Inflammatory macrophage treated with lipopolysaccharide for 4 hours (primary cell): Measurements from ENCODE around the gene MAPK10.
"Not testable (repeated sequence)": the region's sequence is repeated elsewhere in the genome, so short reads cannot be mapped to it uniquely, and the experiment has no call there.

ENCODE experiments used
- DNase-seq: peaks from one replicate; pipeline ENCODE4 v3.0.0-alpha.2; 2020

MAPK10 gene

DNA sequence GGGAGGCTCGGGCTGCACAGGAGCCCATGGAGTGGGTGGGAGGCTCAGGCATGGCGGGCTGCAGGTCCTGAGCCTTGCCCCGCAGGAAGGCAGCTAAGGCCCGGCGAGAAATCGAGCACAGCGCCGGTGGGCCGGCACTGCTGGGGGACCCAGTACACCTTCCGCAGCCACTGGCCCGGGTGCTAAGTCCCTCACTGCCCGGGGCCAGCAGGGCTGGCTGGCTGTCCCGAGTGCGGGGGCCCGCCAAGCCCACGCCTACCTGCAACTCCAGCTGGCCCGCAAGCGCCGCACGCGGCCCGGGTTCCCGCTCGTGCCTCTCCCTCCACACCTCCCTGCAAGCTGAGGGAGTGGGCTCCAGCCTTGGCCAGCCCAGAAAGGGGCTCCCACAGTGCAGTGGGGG, 338.2 kb downstream of the MAPK10 start:
- not testable (repeated sequence) for DNase-seq

DNA sequence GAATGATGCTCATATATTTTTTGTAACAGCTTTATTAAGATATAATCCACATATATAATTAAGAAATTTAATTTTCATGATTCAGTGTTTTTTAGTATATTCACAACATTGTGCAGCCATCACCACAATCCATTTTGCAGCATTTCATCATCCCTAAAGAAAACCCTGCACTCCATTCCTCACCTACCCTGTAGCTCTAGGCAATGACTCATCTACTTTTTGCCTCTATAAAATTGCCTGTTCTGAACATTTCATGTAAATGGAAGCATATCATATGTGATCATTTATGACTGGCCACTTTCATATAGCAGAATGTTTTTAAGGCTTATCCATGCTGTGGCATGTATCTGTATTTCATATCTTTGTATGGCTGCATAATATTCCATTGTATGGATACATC, 339.9 kb downstream of the MAPK10 start:
- DNase-seq: no peak

DNA sequence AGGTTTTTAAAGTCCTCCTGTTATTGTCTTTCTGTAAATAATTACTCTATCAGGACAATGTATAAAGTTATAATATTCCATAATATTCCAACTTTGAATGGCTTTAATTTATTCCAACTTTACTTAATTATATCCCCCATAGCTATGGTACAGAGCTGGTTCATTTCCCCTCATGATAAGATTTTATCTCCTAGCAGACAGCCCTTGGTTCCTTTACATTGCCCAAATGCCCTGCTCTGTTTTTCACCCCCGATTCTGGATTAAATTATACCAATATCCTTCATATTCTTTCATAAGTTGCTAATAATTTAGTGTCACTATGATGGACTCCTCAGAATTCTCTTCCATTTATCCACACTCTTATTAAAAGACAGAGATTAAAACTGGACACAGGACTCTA, 340.5 kb downstream of the MAPK10 start:
- no peak for DNase-seq

DNA sequence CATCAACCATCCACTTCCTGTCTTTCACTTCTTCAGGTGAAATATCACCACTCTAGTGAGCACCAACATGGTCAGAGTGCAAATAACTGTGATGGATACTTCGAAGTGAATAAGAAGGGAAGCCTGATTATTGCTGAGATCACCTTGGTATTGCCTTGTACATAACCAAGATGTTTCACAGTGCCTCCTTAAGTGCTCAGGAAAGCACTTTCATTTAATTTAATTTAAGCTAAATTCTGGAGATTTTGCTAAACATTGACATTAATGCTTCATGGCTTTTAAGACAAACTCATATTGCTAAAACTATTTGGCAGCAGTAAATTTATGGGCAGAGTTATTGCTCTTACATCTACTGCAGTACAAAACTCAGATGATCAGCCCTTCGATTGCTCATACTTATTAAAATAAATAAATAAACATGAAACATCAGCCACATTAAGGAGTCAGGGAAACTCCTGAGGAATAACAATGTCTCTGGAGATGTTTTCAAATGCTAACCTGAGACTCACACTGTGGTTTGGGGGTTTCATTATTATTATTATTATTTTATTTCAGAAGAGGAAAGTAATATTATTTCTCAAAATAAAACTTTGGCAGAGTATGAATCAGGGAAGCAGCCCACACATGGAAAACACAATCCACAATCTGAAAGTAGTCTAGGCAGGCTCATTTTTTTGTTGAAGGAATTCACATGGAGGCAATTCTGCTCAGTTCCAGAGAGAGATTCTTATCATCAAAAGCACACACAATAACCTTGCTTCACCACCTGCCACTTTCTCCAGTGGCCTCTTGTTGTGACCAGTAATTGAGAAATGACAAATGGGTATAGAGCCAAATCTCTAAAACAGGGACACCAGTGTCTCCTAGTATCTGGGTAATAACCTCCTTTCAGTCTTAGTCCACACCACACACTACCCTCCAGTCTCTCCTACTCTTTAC, 344.2 kb downstream of the MAPK10 start:
- no peak for DNase-seq

DNA sequence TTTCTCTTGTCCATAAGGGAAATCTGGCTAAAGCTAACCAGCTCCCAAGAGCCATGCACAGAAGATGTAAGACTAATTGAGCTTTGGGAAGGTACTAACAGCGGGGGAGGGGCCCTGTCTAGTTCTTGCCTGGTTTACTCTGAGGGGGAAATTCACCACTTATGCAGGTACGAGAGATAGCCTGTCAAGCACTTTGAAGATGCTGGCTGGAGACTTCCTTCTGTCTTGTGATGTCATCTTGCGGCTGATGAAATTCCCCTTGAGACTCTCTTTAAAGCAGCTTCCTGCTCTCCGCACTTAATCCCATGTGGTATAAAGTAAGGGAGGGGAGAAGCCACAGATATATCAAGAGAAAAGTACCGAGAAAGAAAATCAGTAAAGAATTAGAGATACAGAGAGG, 345.3 kb downstream of the MAPK10 start:
- no peak for DNase-seq

DNA sequence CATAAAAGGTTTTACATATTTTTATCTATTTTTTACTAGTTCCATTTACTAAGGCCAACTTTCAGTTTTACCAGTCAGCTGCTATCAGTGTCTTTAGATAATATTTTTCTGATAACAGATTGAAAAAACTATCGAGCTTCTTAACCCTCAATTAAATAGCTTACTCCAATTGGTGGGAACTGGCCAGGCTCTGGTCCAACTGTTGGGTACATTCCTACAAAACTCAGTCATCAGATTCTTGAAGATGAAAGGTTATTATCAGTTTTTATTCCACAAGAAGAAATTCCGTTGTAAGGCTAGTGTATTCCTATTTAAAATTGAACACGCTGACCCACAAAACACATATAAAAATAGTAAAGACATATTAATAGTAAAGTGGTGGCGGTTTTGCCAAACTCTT, 346.2 kb downstream of the MAPK10 start:
- DNase-seq: no peak

DNA sequence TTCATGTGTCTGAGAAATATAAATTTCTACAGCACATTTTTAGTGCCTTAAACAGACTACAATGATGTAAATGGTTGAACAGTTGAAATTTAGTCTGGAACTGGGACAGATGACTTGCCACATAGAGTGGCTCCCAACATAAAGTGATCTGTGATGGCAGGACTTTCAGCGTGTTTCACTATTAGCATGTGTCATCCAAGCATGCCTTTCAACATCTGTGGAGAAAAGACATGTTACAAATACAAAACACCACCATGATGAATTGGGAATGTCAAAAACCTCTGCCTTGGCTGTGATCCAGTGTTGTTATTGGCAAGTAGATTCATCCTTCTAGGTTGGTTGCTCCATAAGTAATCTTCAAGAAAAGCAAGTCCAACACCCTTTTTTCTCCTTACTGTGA, 348.7 kb downstream of the MAPK10 start:
- no peak for DNase-seq

DNA sequence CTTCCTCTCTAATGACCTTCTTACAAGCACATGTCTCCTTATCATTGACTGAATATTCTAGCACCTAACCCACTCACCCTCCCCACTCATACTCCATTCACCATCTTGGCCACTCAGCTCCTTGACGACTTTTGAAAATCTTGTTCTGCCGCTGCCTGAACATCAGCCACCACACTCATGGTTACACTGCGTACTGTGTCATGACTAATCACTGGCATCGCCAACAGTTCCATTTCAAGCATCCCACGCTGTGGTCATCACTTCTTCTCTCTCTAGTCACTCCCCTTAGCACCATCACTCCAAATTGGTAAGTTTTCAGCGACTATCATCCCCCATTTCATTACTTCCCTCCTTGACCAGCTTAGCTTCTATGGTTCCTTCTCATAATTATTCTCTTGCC, 352.8 kb downstream of the MAPK10 start:
- DNase-seq: no peak

DNA sequence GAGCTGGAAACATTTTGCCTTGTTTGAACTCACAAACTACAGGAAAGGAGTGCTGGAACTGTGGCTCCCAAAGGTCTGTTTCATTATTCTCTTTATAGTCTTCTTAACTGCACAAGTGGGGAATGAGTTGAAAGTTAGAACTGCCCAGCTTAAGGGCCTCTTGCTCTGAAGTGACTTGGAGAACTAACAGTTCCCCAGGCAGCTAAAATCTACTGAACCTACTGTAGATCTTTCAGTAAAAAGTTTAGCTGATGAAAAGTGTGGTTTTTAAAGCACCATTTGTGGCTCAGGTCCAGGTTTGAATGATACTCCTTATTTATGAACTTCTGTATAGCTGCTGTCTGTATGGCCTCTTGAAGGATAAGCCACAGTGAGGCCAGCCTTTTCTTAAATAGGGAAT, 353.8 kb downstream of the MAPK10 start:
- no peak for DNase-seq

DNA sequence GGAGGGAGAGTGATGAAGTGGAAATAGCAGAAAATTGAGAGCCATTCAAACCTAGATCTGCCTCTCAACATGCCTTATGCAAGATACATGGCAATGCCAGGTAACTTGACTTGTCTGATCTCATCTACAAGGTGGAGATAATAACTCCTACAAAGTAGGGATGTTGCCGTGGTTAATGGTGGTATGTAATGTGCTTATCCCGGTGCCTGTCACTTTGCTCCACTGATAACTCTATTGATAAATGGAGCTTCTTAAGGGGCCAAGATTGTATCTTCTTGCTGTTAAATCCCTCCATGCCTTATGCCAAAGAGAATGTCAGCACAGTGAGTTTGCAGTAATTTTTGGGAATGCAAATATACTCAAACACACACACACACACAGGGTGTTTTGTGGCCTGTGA, 355.8 kb downstream of the MAPK10 start:
- no peak for DNase-seq

DNA sequence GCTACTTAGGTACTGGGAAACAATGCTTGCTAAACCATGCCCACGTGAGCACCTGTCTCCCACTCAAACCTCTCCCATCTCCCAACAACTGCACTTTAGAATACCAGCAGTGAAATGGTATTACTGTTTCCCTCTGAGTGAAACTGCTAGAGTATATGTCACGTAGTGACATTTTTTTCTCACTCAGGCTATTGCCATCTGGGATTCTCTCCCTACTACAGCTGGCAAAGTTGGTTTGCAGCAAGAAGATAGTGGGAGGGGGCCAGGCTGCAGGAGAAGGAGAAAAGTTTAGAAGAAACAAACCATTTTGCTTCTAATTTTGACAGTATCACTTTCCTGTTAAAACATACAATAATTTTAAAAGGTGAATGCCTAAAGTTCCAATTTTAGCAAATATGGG, 358.3 kb downstream of the MAPK10 start:
- DNase-seq: no peak

DNA sequence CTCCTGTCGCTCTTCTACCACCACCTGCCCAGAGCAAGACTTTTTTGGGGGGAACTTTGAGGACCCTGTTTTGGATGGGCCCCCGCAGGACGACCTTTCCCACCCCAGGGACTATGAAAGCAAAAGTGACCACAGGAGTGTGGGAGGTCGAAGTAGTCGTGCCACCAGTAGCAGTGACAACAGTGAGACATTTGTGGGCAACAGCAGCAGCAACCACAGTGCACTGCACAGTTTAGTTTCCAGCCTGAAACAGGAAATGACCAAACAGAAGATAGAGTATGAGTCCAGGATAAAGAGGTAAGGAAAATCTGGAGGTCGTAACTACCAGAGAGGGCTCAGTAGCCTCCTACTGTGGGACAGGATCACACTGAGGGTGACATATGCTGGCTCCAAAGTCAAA, 364.5 kb downstream of the MAPK10 start:
- DNase-seq: no peak

DNA sequence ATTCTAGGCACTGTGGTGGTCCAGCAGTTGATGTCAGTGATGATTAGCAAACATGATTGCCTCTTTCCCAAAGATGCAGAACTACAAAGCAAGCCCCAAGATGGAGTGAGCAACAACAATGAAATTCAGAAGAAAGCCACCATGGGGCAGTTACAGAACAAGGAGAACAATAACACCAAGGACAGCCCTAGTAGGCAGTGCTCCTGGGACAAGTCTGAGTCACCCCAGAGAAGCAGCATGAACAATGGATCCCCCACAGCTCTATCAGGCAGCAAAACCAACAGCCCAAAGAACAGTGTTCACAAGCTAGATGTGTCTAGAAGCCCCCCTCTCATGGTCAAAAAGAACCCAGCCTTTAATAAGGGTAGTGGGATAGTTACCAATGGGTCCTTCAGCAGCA, 365.3 kb downstream of the MAPK10 start:
- no peak for DNase-seq

DNA sequence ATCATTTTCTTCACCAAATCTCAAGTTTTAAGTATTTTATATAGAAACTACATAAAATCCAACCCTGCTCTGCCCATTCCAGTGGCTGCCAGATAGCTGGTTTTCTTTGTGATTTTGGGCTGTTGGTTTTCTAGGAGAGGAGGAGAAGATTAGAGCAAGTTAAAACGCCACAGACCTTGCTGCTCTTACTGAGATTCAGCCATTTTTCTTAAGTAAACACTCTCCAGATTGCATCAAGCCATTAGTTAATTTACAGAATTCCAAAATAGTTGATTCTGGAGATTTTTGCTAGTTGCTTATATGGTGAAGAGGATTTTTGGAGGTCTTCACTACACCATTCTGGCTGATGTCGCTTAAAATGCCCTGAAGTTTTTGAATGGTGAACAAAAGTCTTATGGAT, 366.2 kb downstream of the MAPK10 start:
- DNase-seq: no peak

DNA sequence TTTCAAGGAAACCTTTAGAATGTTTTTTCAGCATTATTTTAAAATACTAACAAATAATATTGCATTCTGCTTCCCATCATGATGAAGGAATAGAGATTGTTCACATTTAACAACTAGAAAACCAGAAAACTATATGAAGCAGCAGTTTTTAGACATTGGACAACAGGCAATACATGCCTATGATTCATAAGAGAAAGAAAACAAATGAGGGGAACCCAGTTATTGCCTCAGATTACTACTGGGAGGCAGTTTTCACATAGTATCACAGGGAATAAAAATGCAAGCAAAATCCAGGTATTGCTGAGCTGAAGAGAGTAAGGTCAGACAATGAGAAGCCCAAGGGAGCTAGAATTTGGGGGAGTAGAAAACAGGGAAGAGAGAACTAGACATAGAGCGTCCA, 373.6 kb downstream of the MAPK10 start:
- no peak for DNase-seq

DNA sequence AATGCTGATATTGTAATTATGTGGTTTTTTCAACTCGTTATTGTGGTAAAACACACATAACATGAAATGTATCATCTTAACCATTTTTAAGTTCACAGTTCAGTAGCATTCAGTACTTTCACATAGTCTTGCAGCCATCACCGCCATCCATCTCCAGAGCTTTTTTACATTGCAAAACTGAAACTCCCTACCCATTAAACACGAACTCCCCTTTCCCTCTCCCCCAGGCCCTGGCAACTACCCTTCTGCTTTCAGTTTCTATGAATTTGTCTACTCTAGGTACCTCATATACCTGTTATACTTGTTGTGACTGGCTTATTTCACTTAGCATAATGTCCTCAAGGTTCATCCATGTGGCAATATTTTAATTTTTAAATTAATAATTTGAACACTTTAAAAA, 380.6 kb downstream of the MAPK10 start:
- DNase-seq: no peak

DNA sequence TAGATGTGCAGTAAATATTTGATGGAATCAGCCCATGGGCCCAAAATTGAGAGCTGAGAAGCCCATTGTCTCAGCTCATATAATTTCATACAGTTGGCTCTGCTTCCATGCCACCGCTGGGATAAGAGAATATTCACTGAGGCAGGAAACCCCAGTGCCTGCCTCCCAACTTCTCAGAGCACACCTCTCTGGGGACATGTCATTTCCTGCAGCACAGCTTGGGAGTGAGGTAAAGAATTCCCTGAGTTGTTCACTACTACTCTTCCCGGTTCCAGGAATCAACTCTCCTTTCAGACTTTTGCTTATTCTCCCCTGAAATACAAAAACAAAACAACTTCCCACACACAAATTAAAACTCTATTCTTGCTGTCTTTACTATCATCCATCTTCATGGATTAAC, 389.3 kb downstream of the MAPK10 start:
- DNase-seq: no peak

DNA sequence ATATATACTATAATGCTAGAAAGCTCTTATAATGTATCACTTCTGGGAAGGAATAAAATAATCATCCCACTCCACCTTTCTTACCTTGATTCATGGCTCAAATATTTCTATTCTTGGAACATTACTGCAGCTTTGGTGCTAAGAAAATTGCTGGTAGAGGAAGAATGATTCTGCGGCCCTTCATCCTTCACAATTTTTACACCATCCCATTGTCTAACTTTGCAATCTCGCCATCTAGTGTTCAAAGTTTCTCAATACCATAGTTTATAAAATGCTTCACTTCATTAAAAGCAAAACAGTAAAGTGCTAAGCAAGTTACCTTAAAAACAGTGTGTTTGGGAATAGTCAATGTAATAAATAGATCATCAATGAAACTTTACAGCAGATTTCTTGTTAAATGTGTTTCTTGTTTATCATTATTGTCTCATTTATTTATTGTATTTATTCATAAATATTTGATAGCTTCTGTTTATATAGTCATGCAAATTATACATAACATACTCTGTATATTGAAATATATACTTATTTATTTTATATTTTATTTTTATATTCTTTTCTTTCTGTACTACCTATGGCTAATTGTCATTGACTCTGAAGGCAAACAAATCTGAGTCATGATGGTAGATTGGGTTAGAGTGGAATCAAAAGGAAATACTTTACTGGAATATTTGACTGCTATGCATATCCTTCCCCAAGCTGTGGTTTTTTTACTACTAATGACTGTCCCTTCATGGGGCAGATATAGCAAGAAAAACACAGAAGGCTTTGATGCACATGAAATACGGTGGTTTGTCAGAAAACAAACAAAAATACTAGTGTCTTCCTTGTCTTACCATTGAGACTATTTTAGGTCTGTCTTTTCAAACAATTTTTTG, 390.7 kb downstream of the MAPK10 start:
- peak; percentile 55 for DNase-seq

DNA sequence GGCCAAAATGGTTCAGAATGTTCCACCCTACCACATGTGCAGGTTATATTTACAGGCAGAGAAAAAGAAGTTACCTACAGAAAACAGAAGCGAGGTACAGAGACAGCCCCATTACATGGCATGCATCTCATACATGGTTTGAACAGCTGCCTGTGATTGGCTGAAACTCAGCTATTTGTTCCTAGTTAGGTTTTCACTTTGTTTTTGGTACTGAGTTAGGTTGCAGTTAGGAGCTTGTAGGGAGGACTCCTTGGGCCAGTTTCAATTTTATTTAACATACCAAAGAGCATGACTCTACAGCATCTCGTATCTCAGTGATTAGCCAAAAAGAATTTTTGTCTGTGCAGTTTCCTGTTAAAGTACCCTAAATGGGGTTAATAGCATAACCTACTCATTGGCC, 392.0 kb downstream of the MAPK10 start:
- DNase-seq: no peak

DNA sequence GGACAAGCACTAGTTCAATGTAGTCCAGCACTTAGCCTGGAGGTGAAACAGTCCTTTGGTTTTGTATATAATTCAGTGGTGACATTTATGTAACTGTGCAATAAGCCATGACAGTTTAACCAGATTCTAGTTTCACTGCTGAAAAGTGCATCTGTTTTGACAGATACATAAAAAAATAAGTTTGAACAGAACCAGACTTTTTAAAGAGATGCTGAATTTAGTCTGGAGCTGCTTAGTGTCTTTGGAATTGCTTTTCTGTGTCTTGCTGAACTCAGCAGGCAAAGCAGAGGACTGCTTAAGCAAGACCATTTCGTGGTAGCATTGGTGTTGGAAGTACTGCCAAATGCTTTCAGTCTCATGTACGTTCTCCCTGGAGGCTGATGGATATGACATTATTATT, 393.5 kb downstream of the MAPK10 start:
- no peak for DNase-seq

DNA sequence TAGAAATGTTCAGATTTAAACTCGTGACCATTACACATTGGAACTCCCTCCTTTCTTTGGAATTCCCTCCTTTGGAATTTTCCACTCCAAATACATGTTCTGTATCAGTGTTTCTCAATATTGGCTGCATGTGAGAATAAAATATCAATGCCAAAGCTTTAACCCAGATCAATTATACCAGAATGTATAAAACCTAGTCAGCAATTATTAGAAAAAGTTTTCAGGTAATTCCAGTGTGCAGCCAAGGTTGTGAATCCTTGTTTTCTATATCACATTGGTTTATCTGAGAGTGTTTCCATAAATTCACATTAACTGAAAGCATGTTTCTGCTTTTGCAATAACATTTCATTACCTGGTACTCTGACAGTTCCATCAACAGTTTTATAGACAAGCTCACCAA, 394.3 kb downstream of the MAPK10 start:
- no peak for DNase-seq

DNA sequence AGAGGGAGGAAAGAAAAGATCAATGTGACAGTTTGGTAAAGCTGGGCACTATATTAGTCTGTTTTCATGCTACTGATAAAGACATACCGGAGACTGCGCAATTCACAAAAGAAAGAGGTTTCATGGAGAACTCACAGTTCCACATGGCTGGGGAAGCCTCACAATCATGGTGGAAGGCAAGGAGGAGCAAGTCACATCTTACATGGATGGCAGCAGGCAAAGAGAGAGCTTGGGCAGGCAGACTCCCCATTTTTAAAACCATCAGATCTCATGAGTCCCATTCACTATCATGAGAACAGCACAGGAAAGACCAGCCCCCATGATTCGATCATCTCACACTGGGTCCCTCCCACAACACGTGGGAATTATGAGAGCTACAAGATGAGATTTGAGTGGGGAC, 394.8 kb downstream of the MAPK10 start:
- DNase-seq: not testable (repeated sequence)

DNA sequence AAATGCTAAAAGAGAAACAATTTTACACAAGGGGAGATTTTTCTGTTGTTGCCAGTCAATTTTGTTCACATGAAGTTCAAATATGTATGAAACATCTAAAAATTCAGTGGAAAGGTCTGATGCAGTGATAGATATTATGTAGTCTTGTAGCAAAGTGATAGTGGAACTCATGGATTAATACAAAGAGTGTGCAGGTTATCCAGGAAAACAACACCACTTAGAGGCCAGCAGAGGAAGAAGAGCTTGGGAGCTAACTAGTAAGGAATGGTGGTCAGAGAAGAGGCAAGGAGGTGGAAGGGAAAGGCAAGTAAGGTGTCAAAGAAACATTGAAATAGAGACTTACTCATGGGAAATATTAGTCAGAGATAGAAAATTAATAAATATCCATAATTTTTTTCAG, 395.6 kb downstream of the MAPK10 start:
- DNase-seq: no peak

DNA sequence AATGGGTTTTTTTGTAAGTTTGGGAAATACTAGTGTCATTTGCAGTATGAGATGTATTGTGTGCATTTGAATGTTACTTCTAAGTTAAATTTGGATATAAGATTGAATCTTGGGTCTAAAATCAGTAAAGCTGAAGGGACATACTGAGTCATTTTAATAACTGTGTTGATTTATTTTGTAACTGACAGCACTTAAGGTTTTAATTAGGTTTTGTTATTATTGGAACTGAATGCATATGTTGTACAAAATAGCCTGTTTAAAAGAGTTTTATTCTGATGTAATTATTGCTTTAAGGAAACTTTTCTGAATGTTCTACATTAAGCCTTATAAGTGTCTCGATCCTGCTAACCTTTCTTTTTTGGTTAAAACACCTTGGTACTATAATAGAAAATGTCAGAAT, 396.6 kb downstream of the MAPK10 start:
- DNase-seq: no peak
